DMS79 (cell line): ENCODE results near the gene POLR2J.

Source experiments
- DNase-seq: peaks from one replicate; lab custom pipeline; 2025; lab: John Stamatoyannopoulos, UW

The POLR2J gene

DNA sequence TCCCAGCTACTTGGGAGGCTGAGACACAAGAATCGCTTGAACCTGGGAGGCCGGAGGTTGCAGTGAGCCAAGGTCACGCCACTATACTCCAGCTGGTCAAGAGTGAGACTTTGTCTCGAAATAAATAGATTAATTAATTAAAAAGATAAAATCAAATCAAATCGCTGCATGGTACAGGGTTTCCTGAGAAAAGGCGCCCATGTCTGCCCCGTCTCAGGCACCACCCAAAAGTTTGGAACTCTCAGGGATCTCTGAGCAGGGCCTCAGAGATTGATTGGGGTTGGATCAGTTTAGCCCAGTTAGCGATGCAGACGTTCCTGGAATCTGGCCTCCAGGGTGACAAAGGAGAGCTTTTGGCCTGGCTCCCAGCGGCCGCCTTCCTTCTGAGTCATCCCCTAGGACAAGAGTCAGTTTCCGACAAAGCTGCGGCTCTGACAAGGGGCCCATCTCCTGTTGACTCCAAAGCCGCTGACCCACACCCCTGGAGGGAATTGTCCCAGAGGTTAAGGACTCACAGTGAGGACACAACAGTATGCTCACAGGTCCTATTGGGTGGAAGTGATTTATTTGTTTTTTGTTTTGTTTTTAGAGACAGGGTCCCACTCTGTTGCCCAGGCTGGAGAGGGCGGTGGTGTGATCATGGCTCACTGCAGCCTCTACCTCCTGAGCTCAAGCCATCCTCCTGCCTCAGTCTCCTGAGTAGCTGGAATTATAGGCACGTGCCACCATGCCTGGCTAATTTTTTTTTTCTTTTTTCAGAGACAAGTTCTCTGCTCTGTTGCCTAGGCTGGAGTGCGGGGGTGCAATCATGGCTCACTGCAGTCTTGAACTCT is 38.5 kb downstream of the POLR2J start:
- DNase-seq = no peak

DNA sequence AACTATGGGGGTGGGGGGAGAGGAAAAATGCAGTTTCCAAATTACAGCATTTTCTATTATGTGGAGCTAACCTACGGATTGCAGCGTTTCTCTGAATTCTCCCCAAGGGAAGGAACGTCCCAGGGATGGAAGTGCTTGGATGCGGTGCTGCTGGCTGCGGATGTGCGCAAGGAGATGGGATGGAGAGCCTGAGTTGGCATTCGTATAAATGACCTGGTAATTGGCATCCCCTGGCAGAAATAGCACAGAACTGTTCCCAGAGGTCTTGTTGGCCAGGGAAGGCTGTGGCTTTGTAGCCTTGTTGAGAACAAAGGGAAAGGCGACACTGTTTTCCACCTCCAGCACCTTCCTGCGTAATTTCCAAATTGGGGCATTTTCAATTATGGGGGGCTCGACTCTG is 42.6 kb downstream of the POLR2J start:
- no peak for DNase-seq

DNA sequence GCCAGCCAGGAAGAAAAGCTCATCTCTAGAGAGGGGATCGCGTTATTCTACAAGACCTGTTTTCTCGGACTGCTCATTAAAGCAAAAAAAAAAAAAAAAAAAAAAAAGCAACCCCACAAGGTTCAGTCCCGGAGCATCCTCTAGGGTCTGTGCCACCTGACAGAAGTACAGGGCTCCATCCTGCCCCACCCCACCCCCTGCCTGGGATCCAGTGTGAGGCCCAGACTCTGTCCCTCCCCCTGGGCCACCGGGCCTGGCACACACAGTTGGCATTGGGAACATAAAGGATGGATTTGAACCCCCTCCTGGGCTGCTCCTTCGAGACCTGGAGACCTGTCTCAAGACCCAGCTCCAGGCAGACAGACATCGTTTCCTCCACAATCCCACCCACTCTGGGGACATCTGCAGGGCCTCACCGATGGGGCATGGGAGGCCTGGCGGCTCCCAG is 44.7 kb downstream of the POLR2J start:
- DNase-seq = no peak

DNA sequence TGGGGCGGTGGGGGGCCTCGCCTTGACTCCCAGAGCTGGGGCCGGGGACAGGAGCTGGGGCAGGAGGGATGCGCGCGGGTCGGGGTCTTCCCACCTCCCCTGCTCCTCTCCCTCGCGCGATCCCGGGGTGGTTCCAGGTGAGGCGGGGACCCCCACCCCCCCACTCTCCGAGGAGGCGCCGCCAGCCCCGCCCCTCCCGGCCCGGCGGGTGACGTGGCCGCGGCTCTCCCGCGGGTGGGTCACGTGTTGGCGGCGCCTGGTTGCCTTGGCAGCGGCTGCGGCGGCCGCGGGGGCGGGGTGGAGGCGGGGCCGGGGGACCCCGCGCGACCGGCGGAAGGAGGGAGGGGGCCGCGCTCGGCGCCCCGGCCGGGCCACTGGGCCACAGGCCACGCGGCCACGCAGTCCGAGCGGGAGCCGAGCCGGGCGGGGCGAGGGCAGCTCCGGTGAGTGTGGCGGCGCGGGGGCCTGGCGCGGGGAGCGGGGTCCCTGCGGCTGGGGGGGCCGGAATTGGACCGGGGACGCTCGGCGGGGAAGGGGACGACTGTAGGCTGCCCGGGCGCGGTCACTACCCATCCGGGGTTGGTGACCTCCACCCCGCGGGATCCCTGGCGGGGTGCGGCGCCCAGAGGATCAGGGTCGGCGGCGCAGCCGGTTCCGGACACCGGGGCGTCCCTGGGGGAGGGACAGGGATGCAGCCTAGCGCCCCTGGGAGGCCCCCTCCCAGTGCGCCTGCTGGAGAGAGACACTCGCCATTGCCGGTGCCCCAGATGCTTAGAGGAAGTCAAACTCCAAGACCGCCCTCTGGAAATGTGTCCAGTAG is 45.3 kb downstream of the POLR2J start, which contains the start of gene ORAI2:
TSS of gene ORAI2 (plus strand) at position 357 of the 820 bp plus-strand sequence. CDS start 5,382 bp downstream, outside the sequence.
- DNase-seq = peak; percentile 33

DNA sequence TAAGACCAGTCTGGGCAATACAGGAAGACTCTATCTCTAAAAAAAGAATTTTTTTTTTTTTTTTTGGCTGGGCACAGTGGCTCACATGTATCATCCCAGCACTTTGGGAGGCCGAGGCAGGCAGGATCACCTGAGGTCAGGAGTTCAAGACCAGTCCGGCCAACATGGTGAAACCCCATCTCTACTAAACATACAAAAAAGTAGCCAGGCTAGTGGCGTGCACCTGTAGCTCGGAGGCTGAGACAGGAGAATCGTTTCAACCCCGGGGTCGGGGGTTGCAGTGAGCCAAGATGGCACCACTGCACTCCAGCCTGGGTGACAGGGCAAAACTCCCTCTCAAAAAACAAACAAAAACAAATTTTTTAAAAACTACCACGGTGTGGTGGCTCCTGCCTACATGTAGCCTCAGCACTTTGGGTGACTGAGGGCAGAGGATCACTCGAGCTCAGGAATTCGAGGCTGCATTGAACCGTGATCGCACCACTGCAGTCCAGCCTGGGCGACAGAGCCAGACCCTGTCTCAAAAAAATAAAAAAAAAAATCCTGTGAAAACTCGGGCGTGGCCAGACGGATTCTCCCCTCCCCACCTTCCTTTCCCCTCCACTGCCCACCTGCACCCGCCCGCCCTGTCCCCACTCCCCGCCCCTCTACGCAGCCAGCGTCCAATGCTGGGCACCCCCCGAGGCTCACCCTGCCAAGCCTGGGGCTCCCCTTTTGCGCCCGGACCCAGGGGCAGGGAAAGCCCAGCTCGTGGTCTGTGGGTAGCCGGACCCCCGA is 46.1 kb downstream of the POLR2J start:
- DNase-seq = peak; percentile 17

DNA sequence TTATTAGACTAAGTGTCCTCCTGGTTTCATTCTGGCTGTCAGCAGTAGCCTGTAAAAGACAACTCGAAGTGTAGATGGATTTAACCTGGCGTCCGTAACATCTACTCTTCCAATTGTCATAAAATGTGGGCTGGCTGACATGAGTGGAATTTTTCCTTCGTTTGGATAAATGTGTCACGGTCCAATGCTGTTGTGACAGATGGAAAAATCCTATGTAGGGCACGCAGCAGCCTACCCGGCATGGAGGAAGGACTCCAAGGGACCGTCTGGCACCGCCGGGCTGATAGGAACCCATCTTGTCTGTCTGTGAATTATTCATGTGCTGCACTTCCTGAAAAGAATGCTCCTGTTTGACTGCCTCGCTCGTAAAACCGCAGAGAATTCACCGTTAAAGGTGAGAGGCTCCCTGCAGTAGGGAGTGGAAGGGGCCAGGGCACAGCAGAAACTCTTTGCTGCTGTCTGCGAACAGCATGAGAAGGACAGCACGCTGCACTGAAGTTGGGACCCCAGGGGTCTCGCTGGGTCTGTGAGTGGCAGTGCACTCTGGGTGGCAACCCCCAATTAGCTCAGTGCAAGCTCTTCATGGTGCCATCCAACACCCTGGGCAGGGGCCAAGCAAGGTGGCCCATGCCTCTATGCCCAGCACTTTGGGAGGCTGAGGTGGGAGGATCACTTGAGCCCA is 47.0 kb downstream of the POLR2J start:
- DNase-seq = peak; percentile 38

DNA sequence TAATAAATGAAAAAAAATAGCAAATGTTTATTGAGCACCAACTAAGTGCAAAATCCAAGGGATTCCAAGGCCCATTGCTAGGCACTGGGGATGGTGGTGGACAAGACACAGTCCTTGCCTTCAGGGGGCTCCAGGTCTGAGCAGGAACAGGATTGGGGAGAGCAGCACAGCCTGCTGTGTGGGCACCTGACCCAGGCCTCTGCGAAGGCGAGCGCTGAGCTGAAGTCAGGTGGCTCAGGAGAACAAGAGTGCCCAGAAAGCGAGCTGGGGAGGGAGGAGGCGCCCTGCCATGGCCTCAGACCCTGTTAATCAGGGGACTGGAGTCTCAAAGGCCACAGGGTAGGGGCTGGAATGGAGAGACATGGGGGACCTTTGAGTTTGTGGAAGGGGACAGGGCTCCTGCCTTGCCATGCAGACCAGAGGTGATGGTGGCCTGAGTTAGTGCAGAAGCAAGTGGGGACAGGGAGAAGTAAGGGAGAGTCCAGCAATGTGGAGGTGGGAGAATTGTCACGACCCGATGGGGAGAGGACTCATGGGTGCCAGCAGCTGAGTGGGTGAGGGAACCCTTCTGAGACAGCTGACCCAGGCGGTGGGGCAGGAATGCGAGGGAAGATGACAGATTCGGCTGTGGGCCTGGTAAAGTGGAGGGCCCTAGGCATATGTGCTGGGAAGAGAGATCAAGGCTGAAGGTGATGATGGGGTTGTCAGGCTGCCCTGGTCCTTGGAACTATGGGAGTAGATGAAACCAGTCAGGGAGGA is 49.4 kb downstream of the POLR2J start:
- no peak for DNase-seq

DNA sequence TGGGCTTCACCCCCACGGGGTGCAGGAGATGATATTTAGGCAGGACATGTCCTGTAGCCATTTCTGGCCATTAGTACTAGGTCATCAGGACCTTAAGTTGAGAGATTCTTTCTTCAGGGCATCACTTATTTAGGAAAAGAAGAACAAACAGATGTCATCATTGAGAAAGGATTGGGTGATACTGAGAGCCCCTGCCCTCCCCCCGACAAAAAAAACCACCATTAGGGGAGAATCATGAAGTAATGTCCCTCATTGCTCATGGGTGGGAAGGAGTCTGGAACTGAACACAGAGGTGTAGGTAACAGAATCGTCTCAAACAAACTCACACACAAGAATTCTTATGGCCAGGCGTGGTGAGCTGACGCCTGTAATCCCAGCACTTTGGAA is 51.7 kb downstream of the POLR2J start:
- no peak for DNase-seq

DNA sequence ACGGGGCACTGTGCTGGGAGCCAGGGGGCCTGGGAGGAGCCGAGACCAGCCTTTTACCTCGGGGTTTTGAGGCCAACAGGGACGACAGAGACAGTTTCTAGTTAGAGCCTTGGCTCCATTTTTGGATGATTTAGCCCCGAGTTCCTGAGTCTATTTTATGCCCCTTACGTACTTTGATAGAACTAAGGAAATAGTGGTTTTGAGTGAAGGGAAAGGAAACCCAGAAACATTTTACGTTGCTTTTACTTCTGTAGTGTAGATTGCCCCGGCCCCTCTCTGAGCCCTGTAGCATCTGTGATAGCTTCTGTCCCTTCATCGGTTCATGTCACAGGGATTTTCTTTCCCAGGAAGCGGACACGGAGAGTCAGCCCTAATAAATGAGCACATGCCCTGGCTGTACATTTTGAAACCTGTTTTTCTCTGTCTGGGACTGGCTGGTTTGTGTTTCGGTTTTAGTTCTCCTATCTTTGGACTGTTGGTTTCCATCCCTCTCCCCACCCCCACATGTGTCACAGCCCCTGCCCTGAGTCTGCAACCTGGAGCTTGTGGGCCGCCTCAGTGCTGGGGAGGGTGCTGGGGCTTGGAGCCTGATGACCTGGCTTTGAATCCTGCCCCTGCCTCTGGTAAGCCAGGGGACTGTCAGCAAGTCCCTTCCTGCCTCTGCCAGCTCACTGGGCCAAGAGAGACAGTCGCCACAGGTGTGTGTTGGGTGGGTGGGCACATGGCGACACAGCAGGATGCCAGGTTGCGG is 52.3 kb downstream of the POLR2J start:
- DNase-seq = no peak

DNA sequence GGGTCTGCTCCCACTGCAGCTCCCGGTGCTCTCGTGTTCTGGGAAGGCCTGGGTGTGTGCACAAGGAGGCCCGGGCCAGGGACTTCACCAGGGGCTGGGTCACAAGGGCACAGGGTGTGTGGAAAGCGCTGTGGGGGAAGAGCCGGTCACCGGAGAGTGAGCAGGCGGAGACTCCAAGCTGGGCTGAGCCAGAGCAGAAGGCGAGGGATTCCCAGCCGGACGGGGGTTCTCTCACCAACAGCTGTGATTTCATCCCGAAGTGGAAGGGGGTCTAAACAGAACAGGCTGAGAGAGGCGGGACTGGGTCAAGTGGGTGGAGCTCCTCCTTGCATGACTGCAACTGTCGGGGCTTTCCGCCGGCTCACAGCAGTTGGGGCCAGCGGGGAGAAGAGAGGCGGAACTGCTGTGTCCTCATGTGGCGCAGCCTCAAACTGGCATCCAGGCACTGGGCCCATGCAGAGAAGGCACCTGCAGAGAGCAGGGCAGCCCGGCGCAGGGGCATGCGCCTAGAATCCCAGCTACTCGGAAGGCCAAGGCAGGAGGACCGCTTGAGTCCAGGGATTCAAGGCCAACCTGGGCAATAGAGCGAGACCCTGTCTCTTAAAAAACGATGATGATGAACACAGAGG is 53.0 kb downstream of the POLR2J start:
- DNase-seq = no peak

DNA sequence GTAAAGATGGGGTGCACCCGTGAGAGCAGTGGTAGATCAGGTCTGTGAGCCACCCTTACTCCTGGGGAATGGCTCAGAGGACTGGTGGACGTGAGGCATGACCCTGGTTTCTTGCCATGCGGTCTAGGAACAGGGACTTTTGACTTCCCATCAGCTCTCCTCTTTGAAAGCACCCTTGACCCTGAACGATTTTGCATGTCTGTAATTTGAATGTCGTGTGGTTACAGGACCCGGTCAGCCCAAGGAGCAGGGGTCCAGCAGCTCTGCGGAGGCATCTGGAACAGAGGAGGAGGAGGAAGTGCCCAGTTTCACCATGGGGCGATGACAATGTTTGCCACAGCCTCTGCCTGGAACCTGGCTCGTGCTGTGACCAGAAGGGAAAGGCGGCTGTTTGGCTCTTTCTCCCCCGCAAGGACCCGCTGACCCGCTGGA is 53.9 kb downstream of the POLR2J start:
- DNase-seq = no peak

DNA sequence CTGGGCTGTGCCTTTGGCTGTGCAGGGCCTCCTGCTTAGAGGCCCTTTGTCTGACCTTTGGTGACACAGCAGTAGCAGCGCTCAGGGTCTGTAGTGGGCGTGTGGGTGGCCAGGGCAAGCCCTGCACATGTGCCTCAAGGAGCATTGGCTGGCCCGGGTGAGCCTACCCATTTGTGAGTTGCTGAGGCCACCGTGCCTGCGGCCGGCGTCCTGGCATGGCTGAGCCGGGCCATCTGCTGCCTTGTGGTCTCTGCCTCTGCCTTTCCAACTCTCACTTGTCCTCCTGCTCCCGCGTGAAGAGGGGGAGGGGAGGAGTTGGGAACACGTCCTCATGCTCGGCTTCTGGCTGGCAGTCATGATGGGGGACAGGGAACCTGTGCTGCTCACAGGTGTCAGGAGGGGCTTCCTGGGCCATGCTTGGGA is 54.6 kb downstream of the POLR2J start:
- DNase-seq = no peak
